ENCODE results near the gene ALDH1L1. TPM values are rescaled to one million over a fixed set of nuclear protein-coding genes. Genes with fewer than 3 reads are reported as not detected.

The ALDH1L1 gene
- total RNA-seq, 1 experiment from 2014 or later, result 0.41 TPM

DNA sequence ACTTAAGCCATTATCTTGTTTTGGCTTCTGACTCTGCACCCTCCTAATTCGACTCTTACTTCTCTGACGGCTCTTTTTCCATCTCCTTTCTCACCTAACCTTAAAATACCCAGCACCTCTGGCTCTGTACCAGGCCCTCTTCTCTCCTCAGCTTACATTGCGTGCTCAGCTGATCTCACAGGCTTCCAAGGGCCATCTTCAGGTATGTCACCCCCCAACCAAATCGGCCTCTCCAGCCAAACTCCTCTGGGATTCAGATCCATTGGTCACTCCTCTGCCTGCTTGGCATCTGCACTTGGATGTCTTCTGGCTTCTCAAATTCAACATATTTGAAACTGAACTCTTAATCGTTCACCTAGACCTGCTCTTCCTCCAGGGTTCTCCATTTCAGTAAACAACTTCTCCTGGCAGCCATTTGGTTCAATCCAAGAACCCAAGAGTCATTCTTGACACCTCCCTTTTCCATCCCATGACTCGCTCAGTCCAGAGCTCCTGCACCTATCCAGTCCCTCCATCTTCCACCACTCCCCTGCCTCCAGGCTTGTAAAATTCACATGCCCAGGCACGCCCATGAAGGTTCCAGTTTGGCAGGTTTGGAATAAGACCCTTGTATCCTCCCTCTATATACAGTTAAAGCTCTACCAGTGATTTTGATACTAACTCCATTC is 61.2 kb downstream of the ALDH1L1 start:
- Histone ChIP-seq H3K27me3 (replicated peaks; ENCODE audit: control insufficient read depth, insufficient read depth, low read length) (no peaks in the 10 kb centered on the region), H3K9me3 (no peaks in the 10 kb centered on the region), H3K4me1 (peaks cover 4% of the 10 kb centered on the region; the same call in 1 of the 2 replicates), H3K36me3 (ENCODE audit: control insufficient read depth, insufficient read depth, low read length) (no peaks in the 10 kb centered on the region), H3K4me3 (ENCODE audit: low read depth, low read length) (no peak overlapping the region)
- Mint-ChIP-seq H3K27me3 (ENCODE audit: insufficient read depth, unreplicated experiment) (peaks cover 12% of the 10 kb centered on the region), H3K27ac (ENCODE audit: unreplicated experiment) (no peak overlapping the region), H3K9me3 (ENCODE audit: unreplicated experiment) (peaks cover 9% of the 10 kb centered on the region), H3K4me3 (ENCODE audit: unreplicated experiment) (no peak overlapping the region), H3K4me1 (ENCODE audit: low read depth, unreplicated experiment) (peaks cover 10% of the 10 kb centered on the region), H3K36me3 (ENCODE audit: insufficient read depth, unreplicated experiment) (no peaks in the 10 kb centered on the region)
- BruUV-seq (replicated peaks), result no TSS peak
- TF ChIP-seq, protein P1, sequence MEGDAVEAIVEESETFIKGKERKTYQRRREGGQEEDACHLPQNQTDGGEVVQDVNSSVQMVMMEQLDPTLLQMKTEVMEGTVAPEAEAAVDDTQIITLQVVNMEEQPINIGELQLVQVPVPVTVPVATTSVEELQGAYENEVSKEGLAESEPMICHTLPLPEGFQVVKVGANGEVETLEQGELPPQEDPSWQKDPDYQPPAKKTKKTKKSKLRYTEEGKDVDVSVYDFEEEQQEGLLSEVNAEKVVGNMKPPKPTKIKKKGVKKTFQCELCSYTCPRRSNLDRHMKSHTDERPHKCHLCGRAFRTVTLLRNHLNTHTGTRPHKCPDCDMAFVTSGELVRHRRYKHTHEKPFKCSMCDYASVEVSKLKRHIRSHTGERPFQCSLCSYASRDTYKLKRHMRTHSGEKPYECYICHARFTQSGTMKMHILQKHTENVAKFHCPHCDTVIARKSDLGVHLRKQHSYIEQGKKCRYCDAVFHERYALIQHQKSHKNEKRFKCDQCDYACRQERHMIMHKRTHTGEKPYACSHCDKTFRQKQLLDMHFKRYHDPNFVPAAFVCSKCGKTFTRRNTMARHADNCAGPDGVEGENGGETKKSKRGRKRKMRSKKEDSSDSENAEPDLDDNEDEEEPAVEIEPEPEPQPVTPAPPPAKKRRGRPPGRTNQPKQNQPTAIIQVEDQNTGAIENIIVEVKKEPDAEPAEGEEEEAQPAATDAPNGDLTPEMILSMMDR (IDR thresholded peaks at IDR 0.05; ENCODE audit: insufficient read depth in 1 of 2, low read depth in 1 of 2, low read length in 1 of 2, severe bottlenecking in 1 of 2, unreplicated experiment in 1 of 2), result no peak
- no peak for DNase-seq
- CTCF ChIA-PET, result no interaction called here
- intact Hi-C loops (cut with micrococcal nuclease; ENCODE audit: unreplicated experiment), result no loop called here
- POLR2A ChIA-PET, result no interaction called here

DNA sequence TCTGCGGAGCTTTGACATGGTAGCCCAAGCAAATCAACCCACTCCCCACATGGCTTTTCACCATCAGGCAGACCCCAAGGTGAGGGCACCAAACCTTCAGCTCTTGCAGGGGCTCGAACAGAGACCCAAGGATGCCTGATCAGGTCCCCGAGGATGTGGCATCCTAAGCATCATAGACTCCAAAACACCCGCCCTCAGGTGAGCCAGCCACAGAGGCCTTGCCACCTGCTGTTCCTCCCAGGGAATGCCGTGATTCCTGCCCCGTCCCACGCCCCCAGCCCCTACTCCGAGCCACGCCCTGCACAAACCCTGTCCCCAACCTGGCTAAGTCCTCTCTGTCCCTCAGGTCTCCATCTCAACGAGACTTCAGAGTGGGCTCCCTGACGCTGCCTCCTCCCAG is 61.8 kb downstream of the ALDH1L1 start:
- Histone ChIP-seq H3K27me3 (replicated peaks; ENCODE audit: control insufficient read depth, insufficient read depth, low read length) (no peaks in the 10 kb centered on the region), H3K9me3 (no peaks in the 10 kb centered on the region), H3K4me1 (peaks cover 4% of the 10 kb centered on the region; the same call in 1 of the 2 replicates), H3K36me3 (ENCODE audit: control insufficient read depth, insufficient read depth, low read length) (no peaks in the 10 kb centered on the region), H3K4me3 (ENCODE audit: low read depth, low read length) (no peak overlapping the region)
- Mint-ChIP-seq H3K4me3 (ENCODE audit: unreplicated experiment) (no peak overlapping the region), H3K36me3 (ENCODE audit: insufficient read depth, unreplicated experiment) (no peaks in the 10 kb centered on the region), H3K4me1 (ENCODE audit: low read depth, unreplicated experiment) (peaks cover 10% of the 10 kb centered on the region), H3K27me3 (ENCODE audit: insufficient read depth, unreplicated experiment) (peaks cover 12% of the 10 kb centered on the region), H3K9me3 (ENCODE audit: unreplicated experiment) (peaks cover 9% of the 10 kb centered on the region), H3K27ac (ENCODE audit: unreplicated experiment) (no peak overlapping the region)
- ChIA-PET CTCF (no interaction called here), POLR2A (no interaction called here)
- BruUV-seq (replicated peaks), result no TSS peak
- intact Hi-C loops (cut with micrococcal nuclease; ENCODE audit: unreplicated experiment), result no loop called here
- no peak for DNase-seq
- TF ChIP-seq, protein P1 (IDR thresholded peaks at IDR 0.05; ENCODE audit: insufficient read depth in 1 of 2, low read depth in 1 of 2, low read length in 1 of 2, severe bottlenecking in 1 of 2, unreplicated experiment in 1 of 2), result no peak

DNA sequence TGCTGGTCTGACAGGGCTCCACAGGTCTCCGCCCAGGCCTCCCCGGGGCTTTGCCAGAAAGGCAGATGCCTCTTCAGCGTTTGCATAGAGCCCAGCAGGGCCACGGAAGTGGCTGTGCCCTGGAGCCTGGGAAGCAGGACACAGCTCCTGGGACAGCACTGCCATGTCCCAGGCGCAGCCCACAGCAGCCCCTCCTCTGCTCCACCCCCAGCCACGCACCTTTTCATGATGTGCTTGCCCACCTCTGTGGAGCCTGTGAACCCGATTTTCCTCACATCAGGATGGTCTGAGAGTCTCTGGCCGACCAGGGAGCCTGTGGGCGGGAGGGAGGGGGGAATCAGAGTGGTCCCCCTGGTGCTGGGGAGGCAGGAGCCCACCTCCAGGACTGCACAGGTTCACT is 62.6 kb downstream of the ALDH1L1 start:
- H3K9me3 ChIP-seq, result no peaks in the 10 kb centered on the region
- H3K36me3 ChIP-seq (ENCODE audit: control insufficient read depth, insufficient read depth, low read length), result no peaks in the 10 kb centered on the region
- BruUV-seq (replicated peaks), result no TSS peak
- ChIA-PET CTCF (interaction anchor here (0.6 kb wide), 1 partner anchor 15 kb away, joined by 3 read pairs; no protein-coding TSS in a partner anchor), POLR2A (no interaction called here)
- peaks cover 12% of the 10 kb centered on the region for H3K27me3 Mint-ChIP-seq (ENCODE audit: insufficient read depth, unreplicated experiment)
- no peak overlapping the region for H3K27ac Mint-ChIP-seq (ENCODE audit: unreplicated experiment)
- DNase-seq, result no peak
- H3K4me3 ChIP-seq (ENCODE audit: low read depth, low read length), result no peak overlapping the region
- intact Hi-C loops (cut with micrococcal nuclease; ENCODE audit: unreplicated experiment), result no loop called here
- no peaks in the 10 kb centered on the region for H3K27me3 ChIP-seq (replicated peaks; ENCODE audit: control insufficient read depth, insufficient read depth, low read length)
- peaks cover 10% of the 10 kb centered on the region for H3K4me1 Mint-ChIP-seq (ENCODE audit: low read depth, unreplicated experiment)
- H3K4me1 ChIP-seq, result peaks cover 4% of the 10 kb centered on the region; the same call in 1 of the 2 replicates
- H3K36me3 Mint-ChIP-seq (ENCODE audit: insufficient read depth, unreplicated experiment), result no peaks in the 10 kb centered on the region
- H3K4me3 Mint-ChIP-seq (ENCODE audit: unreplicated experiment), result no peak overlapping the region
- H3K9me3 Mint-ChIP-seq (ENCODE audit: unreplicated experiment), result peaks cover 9% of the 10 kb centered on the region
- TF ChIP-seq, protein P1 (IDR thresholded peaks at IDR 0.05; ENCODE audit: insufficient read depth in 1 of 2, low read depth in 1 of 2, low read length in 1 of 2, severe bottlenecking in 1 of 2, unreplicated experiment in 1 of 2), result no peak

All from Caco-2 (cell line).